Mucosa of gallbladder (tissue), 1 donor: ENCODE data around the gene DIABLO. TPM values are rescaled to one million over a fixed set of nuclear protein-coding genes. Genes with fewer than 3 reads are reported as not detected.
A peak's percentile ranks its signal among the peaks of the same experiment; 100 is the strongest.
"Not testable (repeated sequence)": the region's sequence is repeated elsewhere in the genome, so short reads cannot be mapped to it uniquely, and the experiment has no call there.

Experiments
- DNase-seq: peaks from one replicate; pipeline ENCODE4 v3.0.0-alpha.2; 2020; ENCODE audit warnings: low spot score
- total RNA-seq: library from RNA; stranded (reverse); gene quantifications from one replicate; pipeline ENCODE4 v1.2.1, GENCODE V29; 2021
- donor health status: DM: no; HTN: no; CAD: no.

Gene DIABLO
- total RNA-seq, 1 donor from 2014 or later: 48.1 TPM

GRCh38 chr12:122189626-122190475, 36.0 kb downstream of the DIABLO start:
- DNase-seq: no peak

GRCh38 chr12:122187466-122187865, 38.4 kb downstream of the DIABLO start:
- DNase-seq: no peak

GRCh38 chr12:122185494-122186082, 40.3 kb downstream of the DIABLO start:
- no peak for DNase-seq

- DNase-seq: no peak
Observed at GRCh38 chr12:122185079-122185478, 40.8 kb downstream of the DIABLO start.

GRCh38 chr12:122184517-122184916, 41.3 kb downstream of the DIABLO start:
- DNase-seq: no peak

GRCh38 chr12:122183588-122183940, 42.3 kb downstream of the DIABLO start:
- DNase-seq: no peak

GRCh38 chr12:122182887-122183587, 42.8 kb downstream of the DIABLO start, which contains the start of gene LRRC43:
LRRC43 (plus strand) TSS chr12:122183123; CDS start chr12:122183145, 22 bp downstream.
- peak; percentile 22 for DNase-seq

GRCh38 chr12:122176473-122176872, 49.4 kb downstream of the DIABLO start:
- DNase-seq: not testable (repeated sequence)

- no peak for DNase-seq
Observed at GRCh38 chr12:122174155-122174845, 51.6 kb downstream of the DIABLO start, which contains the start of gene IL31. IL31 (minus strand) TSS chr12:122174221; CDS start chr12:122174172, 49 bp downstream.

GRCh38 chr12:122172262-122172939, 53.5 kb downstream of the DIABLO start:
- no peak for DNase-seq

- DNase-seq: no peak
Observed at GRCh38 chr12:122171399-122171798, 54.5 kb downstream of the DIABLO start.

- no peak for DNase-seq
Observed at GRCh38 chr12:122168492-122168891, 57.4 kb downstream of the DIABLO start.

GRCh38 chr12:122167356-122167925, 58.4 kb downstream of the DIABLO start:
- no peak for DNase-seq

- DNase-seq: no peak
Observed at GRCh38 chr12:122166422-122167349, 59.2 kb downstream of the DIABLO start.

GRCh38 chr12:122162976-122163375, 62.9 kb downstream of the DIABLO start:
- DNase-seq: no peak

GRCh38 chr12:122161682-122162081, 64.2 kb downstream of the DIABLO start:
- no peak for DNase-seq

- no peak for DNase-seq
Observed at GRCh38 chr12:122160761-122161160, 65.1 kb downstream of the DIABLO start.

- DNase-seq: no peak
Observed at GRCh38 chr12:122159882-122160281, 66.0 kb downstream of the DIABLO start.

- DNase-seq: no peak
Observed at GRCh38 chr12:122158700-122159285, 67.1 kb downstream of the DIABLO start.
